CD14-positive monocyte (primary cell): Measurements from ENCODE around the gene ZFYVE1. TPM values are rescaled to one million over a fixed set of nuclear protein-coding genes. Genes with fewer than 3 reads are reported as not detected.
"Not testable (repeated sequence)": the region's sequence is repeated elsewhere in the genome, so short reads cannot be mapped to it uniquely, and the experiment has no call there.

ENCODE experiments used
- DNase-seq, 3 donors: peaks; one replicate each; pipeline ENCODE4 v3.0.0-alpha.2; 2011 to 2022
- H2AFZ ChIP-seq: 2 replicates; pipeline ENCODE4 v1.6.0; 2012; ENCODE audit warnings: mild to moderate bottlenecking, low read depth, low read length, inconsistent platforms; ENCODE audit not compliant: insufficient read depth, poor library complexity, severe bottlenecking
- H3K27ac ChIP-seq, 2 donors: 1 replicate in 1 of 2; 2 replicates in 1 of 2; pipeline ENCODE4 v1.5.1; 2012 to 2013; ENCODE audit warnings: low read length in 2 of 2, control low read depth in 1 of 2, inconsistent platforms in 1 of 2, low read depth in 1 of 2, mild to moderate bottlenecking in 1 of 2
- H3K27me3 ChIP-seq, 2 donors: one replicate each; pipeline versions ENCODE4 v1.6.0 to v1.6.1; 2011 to 2013; ENCODE audit warnings: low read length in 2 of 2; ENCODE audit not compliant: control insufficient read depth in 2 of 2, insufficient read depth in 2 of 2
- H3K36me3 ChIP-seq, 2 donors: replicated peaks in 1 of 2; 1 replicate in 1 of 2; 2 replicates in 1 of 2; pipeline versions ENCODE4 v1.5.1 to v1.6.1; 2012 to 2013; ENCODE audit warnings: low read length in 2 of 2, control low read depth in 1 of 2, inconsistent platforms in 1 of 2, mild to moderate bottlenecking in 1 of 2; ENCODE audit not compliant: insufficient read depth in 2 of 2, control insufficient read depth in 1 of 2
- H3K4me1 ChIP-seq, 2 donors: 1 replicate in 1 of 2; 2 replicates in 1 of 2; pipeline versions ENCODE4 v1.5.1 to v1.6.1; 2012 to 2013; ENCODE audit warnings: low read length in 2 of 2, control low read depth in 1 of 2, inconsistent platforms in 1 of 2, mild to moderate bottlenecking in 1 of 2, moderate library complexity in 1 of 2; ENCODE audit not compliant: insufficient read depth in 2 of 2, control insufficient read depth in 1 of 2
- H3K4me2 ChIP-seq: replicated peaks from 2 replicates; pipeline ENCODE3; 2012; ENCODE audit warnings: low read length, moderate library complexity, mild to moderate bottlenecking; ENCODE audit not compliant: poor library complexity, severe bottlenecking; ENCODE audit errors: extremely low read depth
- H3K4me3 ChIP-seq, 3 experiments: fragments of 200-600 bp in 1 of 3; sonication (generic) in 1 of 3; replicated peaks in 1 of 3; 1 replicate in 2 of 3; 2 replicates in 1 of 3; pipeline ENCODE4 v1.5.1; 2011 to 2013; ENCODE audit warnings: low read length in 3 of 3, mild to moderate bottlenecking in 3 of 3, control low read depth in 2 of 3, low read depth in 2 of 3, inconsistent platforms in 1 of 3, moderate library complexity in 1 of 3
- H3K79me2 ChIP-seq: 2 replicates; pipeline ENCODE4 v1.6.0; 2012; ENCODE audit warnings: mild to moderate bottlenecking, control low read depth, inconsistent platforms, low read length, moderate library complexity; ENCODE audit not compliant: insufficient read depth
- H3K9ac ChIP-seq: 2 replicates; pipeline ENCODE4 v1.6.0; 2017; ENCODE audit warnings: low read length, mild to moderate bottlenecking; ENCODE audit not compliant: insufficient read depth, poor library complexity, severe bottlenecking
- H3K9me3 ChIP-seq, 2 donors: replicated peaks in 1 of 2; 1 replicate in 1 of 2; 2 replicates in 1 of 2; pipeline versions ENCODE4 v1.5.1 to v1.6.1; 2012 to 2013; ENCODE audit warnings: low read length in 2 of 2, control low read depth in 1 of 2; ENCODE audit not compliant: control insufficient read depth in 1 of 2, insufficient read depth in 1 of 2
- H4K20me1 ChIP-seq: 2 replicates; pipeline ENCODE4 v1.6.0; 2012; ENCODE audit warnings: mild to moderate bottlenecking, low read length, control low read depth, moderate library complexity; ENCODE audit not compliant: insufficient read depth
- H3K27ac Mint-ChIP-seq, 7 donors: one replicate each; pipeline ENCODE4 v1.8.0; 2020; ENCODE audit warnings: mild to moderate bottlenecking in 7 of 7, mixed read lengths in 7 of 7, moderate library complexity in 6 of 7, inconsistent platforms in 2 of 7
- H3K27me3 Mint-ChIP-seq, 3 donors: one replicate each; pipeline ENCODE4 v1.8.0; 2021 to 2022; ENCODE audit warnings: low read depth in 3 of 3, mild to moderate bottlenecking in 3 of 3, mixed read lengths in 3 of 3, moderate library complexity in 3 of 3, inconsistent platforms in 1 of 3
- H3K36me3 Mint-ChIP-seq, 2 donors: one replicate each; pipeline ENCODE4 v1.8.0; 2020; ENCODE audit warnings: mixed read lengths in 2 of 2, inconsistent platforms in 1 of 2, mild to moderate bottlenecking in 1 of 2
- H3K4me1 Mint-ChIP-seq: one replicate; pipeline ENCODE4 v1.8.0; 2020; ENCODE audit warnings: mild to moderate bottlenecking, mixed read lengths
- H3K4me3 Mint-ChIP-seq, 2 donors: one replicate each; pipeline ENCODE4 v1.8.0; 2020; ENCODE audit warnings: mild to moderate bottlenecking in 2 of 2, mixed read lengths in 2 of 2, moderate library complexity in 1 of 2
- H3K9me3 Mint-ChIP-seq, 7 donors: one replicate each; pipeline ENCODE4 v1.8.0; 2020 to 2022; ENCODE audit warnings: mixed read lengths in 7 of 7, mild to moderate bottlenecking in 6 of 7, moderate library complexity in 6 of 7, inconsistent platforms in 2 of 7
- CTCF ChIP-seq: fragments of 200-600 bp; IDR thresholded peaks from one replicate; pipeline ENCODE4 v1.8.0; 2022; ENCODE audit warnings: antibody characterized with exemption, mild to moderate bottlenecking
- WGBS: methylation state at CpG from one replicate; pipeline ENCODE4 v1.1.5; 2013; ENCODE audit warnings: missing lambda C conversion rate; ENCODE audit not compliant: insufficient coverage; 5-methylcytosine and 5-hydroxymethylcytosine counted together
- intact Hi-C, 2 donors: fragments of 100-400 bp; cut with micrococcal nuclease; formaldehyde crosslinking; loops; one replicate each; pipeline versions ENCODE4 v1.15.0 to v1.15.1; 2023
- polyA plus RNA-seq, 3 donors: library from polyadenylated mRNA; depleted of rRNA in 1 of 3; unstranded in 2 of 3; stranded (reverse) in 1 of 3; fragments of 300-500 nt in 2 of 3; fragments of >200 nt in 1 of 3; fragmentation: Illumina TruSeq in 2 of 3; gene quantifications; 1 replicate in 2 of 3; 2 replicates in 1 of 3; pipeline ENCODE4 v1.2.3, GENCODE V29; 2012 to 2021

Gene ZFYVE1
- polyA plus RNA-seq, 3 donors, result 4.9 to 18.6 (median 5.3) TPM

- intact Hi-C loops, result no loop called here
- Histone ChIP-seq H3K79me2 (peaks cover 58% of the 10 kb centered on the region), H2AFZ (no peak overlapping the region), H3K4me3 (no peak overlapping the region), H3K4me2 (peak overlapping the region; percentile 11), H3K9ac (no peak overlapping the region), H3K4me1 (peaks cover 16 to 17% of the 10 kb centered on the region in 2 donors), H4K20me1 (peaks cover 69% of the 10 kb centered on the region), H3K36me3 (peaks cover 38 to 69% of the 10 kb centered on the region in 2 donors), H3K9me3 (no peaks in the 10 kb centered on the region), H3K27me3 (no peaks in the 10 kb centered on the region), H3K27ac (peak overlapping the region in 1 of 2 donors; percentile 38)
- no peak for DNase-seq
- H3K4me1 Mint-ChIP-seq, result peaks cover 35% of the 10 kb centered on the region
- H3K9me3 Mint-ChIP-seq, result no peaks in the 10 kb centered on the region
- WGBS, result 100% methylated on average over 2 of the region's 4 CpGs
- H3K27ac Mint-ChIP-seq, result no peak overlapping the region
- H3K27me3 Mint-ChIP-seq, result peaks cover 0 to 2% (median 1%) of the 10 kb centered on the region in 3 donors
- no peak overlapping the region for H3K4me3 Mint-ChIP-seq
- H3K36me3 Mint-ChIP-seq, result peaks cover 53 to 62% of the 10 kb centered on the region in 2 donors
- no peak for TF ChIP-seq CTCF
Observed at GRCh38 chr14:73022051-73022450, 4.9 kb downstream of the ZFYVE1 start.

- peaks cover 78% of the 10 kb centered on the region for H4K20me1 ChIP-seq
- H3K4me1 ChIP-seq, DNase-seq, H3K4me1 Mint-ChIP-seq, H3K9me3 ChIP-seq, intact Hi-C loops, H3K27ac ChIP-seq, H3K9ac ChIP-seq, H2AFZ ChIP-seq, H3K4me3 ChIP-seq, H3K9me3 Mint-ChIP-seq, H3K4me2 ChIP-seq, H3K4me3 Mint-ChIP-seq, H3K27me3 ChIP-seq, H3K27me3 Mint-ChIP-seq: not testable (repeated sequence)
- Mint-ChIP-seq H3K36me3 (peaks cover 63 to 73% of the 10 kb centered on the region in 2 donors), H3K27ac (peak overlapping the region in 1 of 7 donors; percentile 16)
- peaks cover 48 to 82% of the 10 kb centered on the region in 2 donors for H3K36me3 ChIP-seq
- WGBS, result 93% methylated on average over 3 of the region's 10 CpGs
- H3K79me2 ChIP-seq, result peaks cover 37% of the 10 kb centered on the region
Observed at GRCh38 chr14:73016011-73016410, 10.9 kb downstream of the ZFYVE1 start.

GRCh38 chr14:73015552-73015951 is 11.4 kb downstream of the ZFYVE1 start:
- intact Hi-C loops, H3K4me1 Mint-ChIP-seq, H3K4me3 ChIP-seq, H3K9me3 ChIP-seq, H3K4me2 ChIP-seq, DNase-seq, H3K9ac ChIP-seq, H3K27me3 Mint-ChIP-seq, H3K4me1 ChIP-seq, H2AFZ ChIP-seq, H3K27ac Mint-ChIP-seq, H3K27ac ChIP-seq, H3K9me3 Mint-ChIP-seq, H3K4me3 Mint-ChIP-seq, H3K27me3 ChIP-seq: not testable (repeated sequence)
- peaks cover 38% of the 10 kb centered on the region for H3K79me2 ChIP-seq
- H4K20me1 ChIP-seq, result peaks cover 74% of the 10 kb centered on the region
- peaks cover 47 to 78% of the 10 kb centered on the region in 2 donors for H3K36me3 ChIP-seq
- WGBS, result 93% methylated on average over 10 of the region's 14 CpGs
- peaks cover 63 to 76% of the 10 kb centered on the region in 2 donors for H3K36me3 Mint-ChIP-seq
